IPS DF 4.7 (cell line): Measurements from ENCODE around the gene STX16.
"Not testable (repeated sequence)": the region's sequence is repeated elsewhere in the genome, so short reads cannot be mapped to it uniquely, and the experiment has no call there.

Source experiments
- DNase-seq: peaks from one replicate; pipeline ENCODE4 v3.0.0-alpha.2; 2013; ENCODE audit warnings: low spot score; ENCODE audit errors: extremely low read depth

The STX16 gene

GRCh38 chr20:58721951-58722778 lies 71.1 kb downstream of the STX16 start:
- no peak for DNase-seq

- DNase-seq: no peak
These were observed 72.0 kb downstream of the STX16 start for GRCh38 chr20:58722877-58723627.

GRCh38 chr20:58723628-58723984 lies 72.5 kb downstream of the STX16 start:
- no peak for DNase-seq

DNA sequence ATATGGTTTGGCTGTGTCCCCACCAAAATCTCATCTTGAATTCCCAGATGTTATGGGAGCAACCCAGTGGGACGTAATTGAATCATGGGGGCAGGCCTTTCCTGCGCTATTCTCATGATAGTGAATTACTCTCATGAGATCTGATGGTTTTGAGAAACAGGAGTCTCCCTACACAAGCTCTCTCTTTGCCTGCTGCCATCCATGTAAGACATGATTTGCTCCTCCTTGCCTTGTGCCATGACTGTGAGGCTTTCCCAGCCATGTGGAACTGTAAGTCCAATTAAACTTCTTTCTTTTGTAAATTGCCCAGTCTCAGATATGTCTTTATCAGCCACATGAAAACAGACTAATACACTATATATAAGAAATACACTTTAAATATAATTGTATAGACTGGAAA lies 75.1 kb downstream of the STX16 start:
- DNase-seq: not testable (repeated sequence)
